ENCODE data around the gene NUTF2. TPM values are rescaled to one million over a fixed set of nuclear protein-coding genes. Genes with fewer than 3 reads are reported as not detected.

The NUTF2 gene
- total RNA-seq, 2 donors from 2014 or later = 201 to 218 TPM

GRCh38 chr16:67858500-67858899 lies 11.8 kb downstream of the NUTF2 start:
- TF ChIP-seq CTCF (conservative IDR thresholded peaks at IDR 0.05) = no peak
- 92 to 96% methylated on average over 3 to 4 of the region's 4 CpGs for WGBS, 2 experiments (ENCODE audit: insufficient coverage in 1 of 2, insufficient read length in 1 of 2)
- H3K9ac ChIP-seq (ENCODE audit: extremely low read depth, low read length, poor library complexity, severe bottlenecking) = peak overlapping the region; percentile 70
- no peaks in the 10 kb centered on the region for H3K27me3 Mint-ChIP-seq (ENCODE audit: insufficient read depth)
- no peaks in the 10 kb centered on the region for H3K9me3 Mint-ChIP-seq
- no peak overlapping the region for H3K4me3 Mint-ChIP-seq
- H3K27ac ChIP-seq (ENCODE audit: low read depth, low read length) = no peak overlapping the region
- peaks cover 47% of the 10 kb centered on the region for H3K4me1 Mint-ChIP-seq
- peaks cover 22% of the 10 kb centered on the region for H3K4me1 ChIP-seq (ENCODE audit: control insufficient read depth, insufficient read depth, low read length)
- H3K9me3 ChIP-seq (ENCODE audit: control insufficient read depth, low read length) = no peaks in the 10 kb centered on the region
- H3K27me3 ChIP-seq (ENCODE audit: control insufficient read depth, insufficient read depth, low read length, poor library complexity, severe bottlenecking) = no peaks in the 10 kb centered on the region
- peaks cover 49% of the 10 kb centered on the region for H3K36me3 ChIP-seq (ENCODE audit: control insufficient read depth, insufficient read depth, low read length)
- DNase-seq = no peak
- H3K36me3 Mint-ChIP-seq (ENCODE audit: low read depth) = peaks cover 35% of the 10 kb centered on the region
- no peak overlapping the region for H3K4me3 ChIP-seq (ENCODE audit: low read length)
- peak overlapping the region; percentile 91 for H3K27ac Mint-ChIP-seq

GRCh38 chr16:67860589-67861398 lies 14.1 kb downstream of the NUTF2 start:
- WGBS, 2 experiments (ENCODE audit: insufficient coverage in 1 of 2, insufficient read length in 1 of 2) = 96 to 98% methylated on average over 7 to 8 of the region's 8 CpGs
- H3K4me1 ChIP-seq (ENCODE audit: control insufficient read depth, insufficient read depth, low read length) = peaks cover 15% of the 10 kb centered on the region
- no peak overlapping the region for H3K9ac ChIP-seq (ENCODE audit: extremely low read depth, low read length, poor library complexity, severe bottlenecking)

GRCh38 chr16:67861877-67862276 lies 15.1 kb downstream of the NUTF2 start:
- no peak overlapping the region for H3K27ac ChIP-seq (ENCODE audit: low read depth, low read length)
- Mint-ChIP-seq H3K36me3 (ENCODE audit: low read depth) (peaks cover 47% of the 10 kb centered on the region), H3K27ac (peak overlapping the region; percentile 39), H3K9me3 (no peaks in the 10 kb centered on the region), H3K27me3 (ENCODE audit: insufficient read depth) (no peaks in the 10 kb centered on the region), H3K4me1 (peaks cover 32% of the 10 kb centered on the region), H3K4me3 (no peak overlapping the region)
- H3K4me1 ChIP-seq (ENCODE audit: control insufficient read depth, insufficient read depth, low read length) = peaks cover 9% of the 10 kb centered on the region
- TF ChIP-seq CTCF (conservative IDR thresholded peaks at IDR 0.05) = no peak
- DNase-seq = no peak
- no peak overlapping the region for H3K9ac ChIP-seq (ENCODE audit: extremely low read depth, low read length, poor library complexity, severe bottlenecking)
- WGBS, 2 experiments (ENCODE audit: insufficient coverage in 1 of 2, insufficient read length in 1 of 2) = 96 to 97% methylated on average over 6 of the region's 6 CpGs
- H3K4me3 ChIP-seq (ENCODE audit: low read length) = no peak overlapping the region
- no peaks in the 10 kb centered on the region for H3K9me3 ChIP-seq (ENCODE audit: control insufficient read depth, low read length)
- no peaks in the 10 kb centered on the region for H3K27me3 ChIP-seq (ENCODE audit: control insufficient read depth, insufficient read depth, low read length, poor library complexity, severe bottlenecking)
- H3K36me3 ChIP-seq (ENCODE audit: control insufficient read depth, insufficient read depth, low read length) = peaks cover 70% of the 10 kb centered on the region

More at GRCh38 chr16:67860589-67861398, 14.1 kb downstream of the NUTF2 start:
- Mint-ChIP-seq H3K4me3 (no peak overlapping the region), H3K27ac (peak overlapping the region; percentile 30), H3K27me3 (ENCODE audit: insufficient read depth) (no peaks in the 10 kb centered on the region), H3K9me3 (no peaks in the 10 kb centered on the region), H3K36me3 (ENCODE audit: low read depth) (peaks cover 39% of the 10 kb centered on the region), H3K4me1 (peaks cover 38% of the 10 kb centered on the region)
- TF ChIP-seq CTCF (conservative IDR thresholded peaks at IDR 0.05) = no peak
- Histone ChIP-seq H3K9me3 (ENCODE audit: control insufficient read depth, low read length) (no peaks in the 10 kb centered on the region), H3K27me3 (ENCODE audit: control insufficient read depth, insufficient read depth, low read length, poor library complexity, severe bottlenecking) (no peaks in the 10 kb centered on the region), H3K4me3 (ENCODE audit: low read length) (no peak overlapping the region), H3K36me3 (ENCODE audit: control insufficient read depth, insufficient read depth, low read length) (peaks cover 59% of the 10 kb centered on the region), H3K27ac (ENCODE audit: low read depth, low read length) (no peak overlapping the region)
- no peak for DNase-seq

Measured in endodermal cell (in vitro differentiated cells).